HepG2 (cell line): Measurements from ENCODE around the gene KCNMA1. TPM values are rescaled to one million over a fixed set of nuclear protein-coding genes. Genes with fewer than 3 reads are reported as not detected.

Experiments
- ATAC-seq: fragments of 200-7000 bp; cut with Tn5 transposase; 3 replicates; pipeline ENCODE4 v1.9.1; 2020; ENCODE audit warnings: mild to moderate bottlenecking, moderate library complexity
- BruUV-seq: library from RNA; stranded (reverse); fragments of 400-500 nt; replicated peaks from 2 replicates; lab custom pipeline; 2021; lab: Mats Ljungman, UMichigan
- CTCF ChIA-PET: fragments of 300-600 bp; formaldehyde crosslinking; extraction: SDS; loops from one replicate; lab custom pipeline; 2021; ENCODE audit warnings: low total read pairs, inconsistent platforms, low intra/inter-chr PET ratio; lab: Yijun Ruan, JAX
- POLR2A ChIA-PET: fragments of 350-600 bp; sonication (Branson Sonifier 250); formaldehyde crosslinking; loops from one replicate; lab custom pipeline; 2020; ENCODE audit warnings: antibody characterized with exemption, inconsistent platforms; lab: Yijun Ruan, JAX
- DNase-seq: peaks from one replicate; pipeline ENCODE4 v3.0.0-alpha.2; 2015; ENCODE audit warnings: low spot score
- FAIRE-seq: peaks from 3 replicates; lab custom pipeline; 2011; peaks lifted over from hg19 to GRCh38; lab: Jason Lieb, UNC
- H2AFZ ChIP-seq: one replicate; pipeline ENCODE4 v1.6.1; 2011; ENCODE audit warnings: low read length, inconsistent platforms
- H3K27ac ChIP-seq: fragments of 300-600 bp; 3 replicates; pipeline ENCODE4 v1.8.0; 2011; ENCODE audit warnings: mixed run types, mild to moderate bottlenecking, mixed read lengths, low read length, inconsistent platforms; ENCODE audit not compliant: insufficient read depth; ENCODE audit errors: extremely low read length
- H3K27me3 ChIP-seq, 2 experiments: fragments of 200-600 bp in 1 of 2; 2 replicates in 1 of 2; 3 replicates in 1 of 2; pipeline versions ENCODE4 v1.6.0 to v1.8.0; 2011; ENCODE audit warnings: low read length in 2 of 2, mild to moderate bottlenecking in 2 of 2, moderate library complexity in 2 of 2, inconsistent platforms in 1 of 2; ENCODE audit not compliant: insufficient read depth in 2 of 2, control insufficient read depth in 1 of 2
- H3K36me3 ChIP-seq, 2 experiments: fragments of 200-600 bp in 1 of 2; replicated peaks in 1 of 2; 2 replicates in 1 of 2; 3 replicates in 1 of 2; pipeline versions ENCODE4 v1.5.1 to v1.8.0; 2011; ENCODE audit warnings: low read length in 2 of 2, inconsistent platforms in 1 of 2; ENCODE audit not compliant: insufficient read depth in 2 of 2, control insufficient read depth in 1 of 2
- H3K4me1 ChIP-seq: 2 replicates; pipeline ENCODE4 v1.5.1; 2012; ENCODE audit warnings: low read length, inconsistent platforms; ENCODE audit not compliant: insufficient read depth
- H3K4me2 ChIP-seq: 2 replicates; pipeline ENCODE4 v1.6.0; 2011; ENCODE audit warnings: low read depth, low read length, inconsistent platforms
- H3K4me3 ChIP-seq, 3 experiments: fragments of 200-600 bp in 1 of 3; sonication (generic), shearing (Covaris generic) in 1 of 3; replicated peaks in 1 of 3; 2 replicates each; pipeline ENCODE4 v1.5.1; 2011 to 2016; ENCODE audit warnings: low read length in 3 of 3, inconsistent platforms in 2 of 3, low read depth in 2 of 3, mild to moderate bottlenecking in 2 of 3, control low read depth in 1 of 3, mixed read lengths in 1 of 3; ENCODE audit not compliant: insufficient read depth in 1 of 3
- H3K79me2 ChIP-seq: one replicate; pipeline ENCODE4 v1.6.1; 2011; ENCODE audit warnings: low read length, inconsistent platforms; ENCODE audit not compliant: insufficient read depth
- H3K9ac ChIP-seq: 2 replicates; pipeline ENCODE4 v1.6.0; 2011; ENCODE audit warnings: mild to moderate bottlenecking, low read depth, low read length, inconsistent platforms; ENCODE audit not compliant: insufficient read depth
- H3K9me3 ChIP-seq: 2 replicates; pipeline ENCODE4 v1.5.1; 2012; ENCODE audit warnings: mild to moderate bottlenecking, low read length
- H4K20me1 ChIP-seq: 2 replicates; pipeline ENCODE4 v1.6.0; 2011; ENCODE audit warnings: inconsistent platforms, mild to moderate bottlenecking, low read length, moderate library complexity; ENCODE audit not compliant: insufficient read depth
- FOXO1 ChIP-seq: sonication (generic); formaldehyde crosslinking; IDR thresholded peaks from 2 replicates; pipeline ENCODE4 v1.4.0; 2020; ENCODE audit warnings: missing genetic modification reagents
- FOXP4 ChIP-seq: sonication (generic); formaldehyde crosslinking; IDR thresholded peaks from 2 replicates; pipeline ENCODE4 v1.4.0; 2020; ENCODE audit warnings: missing genetic modification reagents
- GLI4 ChIP-seq: sonication (generic); formaldehyde crosslinking; IDR thresholded peaks from 2 replicates; pipeline ENCODE4 v1.5.1; 2020; ENCODE audit warnings: missing genetic modification reagents, mild to moderate bottlenecking, moderate library complexity, borderline replicate concordance
- HMGA1 ChIP-seq: sonication (generic); formaldehyde crosslinking; conservative IDR thresholded peaks from 2 replicates; pipeline ENCODE4 v1.4.0; 2020; ENCODE audit warnings: missing genetic modification reagents
- MXI1 ChIP-seq: IDR thresholded peaks from 3 replicates; pipeline ENCODE4 v1.6.1; 2012; ENCODE audit warnings: low read depth, low read length, inconsistent platforms, borderline replicate concordance
- RBFOX2 ChIP-seq: fragments of 200-400 bp; formaldehyde crosslinking; IDR thresholded peaks from 2 replicates; pipeline ENCODE4 v1.6.1; 2017; ENCODE audit warnings: low read depth, mild to moderate bottlenecking, low read length
- RBM39 ChIP-seq: fragments of 200-400 bp; formaldehyde crosslinking; IDR thresholded peaks from one replicate; pipeline ENCODE4 v1.6.1; 2018; ENCODE audit warnings: antibody characterized with exemption, mild to moderate bottlenecking, low read depth, low read length; ENCODE audit not compliant: poor library complexity, severe bottlenecking
- STAG1 ChIP-seq: sonication (generic); formaldehyde crosslinking; IDR thresholded peaks from 2 replicates; pipeline ENCODE4 v1.4.0; 2020; ENCODE audit warnings: missing genetic modification reagents
- STAT5B ChIP-seq: sonication (generic); formaldehyde crosslinking; IDR thresholded peaks from 2 replicates; pipeline ENCODE4 v1.4.0; 2020; ENCODE audit warnings: missing genetic modification reagents
- TBP ChIP-seq: sonication (generic); formaldehyde crosslinking; IDR thresholded peaks from 2 replicates; pipeline ENCODE4 v1.5.0; 2020; ENCODE audit warnings: missing genetic modification reagents
- TGIF2 ChIP-seq: IDR thresholded peaks from 2 replicates; pipeline ENCODE4 v1.6.1; 2016; ENCODE audit warnings: control low read depth, missing compliant biosample characterization
- ZBTB34 ChIP-seq: sonication (generic); formaldehyde crosslinking; IDR thresholded peaks from 2 replicates; pipeline ENCODE4 v1.8.0; 2022; ENCODE audit warnings: mild to moderate bottlenecking, missing genetic modification reagents
- ZC3H4 ChIP-seq: sonication (generic); formaldehyde crosslinking; IDR thresholded peaks from 2 replicates; pipeline ENCODE4 v1.4.0; 2020; ENCODE audit warnings: missing genetic modification reagents, borderline replicate concordance
- ZNF251 ChIP-seq: sonication (generic); formaldehyde crosslinking; IDR thresholded peaks from 2 replicates; pipeline ENCODE4 v1.9.0; 2021; ENCODE audit warnings: mild to moderate bottlenecking, missing genetic modification reagents
- ZNF501 ChIP-seq: sonication (generic); formaldehyde crosslinking; IDR thresholded peaks from 2 replicates; pipeline ENCODE4 v1.5.1; 2020; ENCODE audit warnings: mild to moderate bottlenecking, moderate library complexity, missing genetic modification reagents
- ZNF580 ChIP-seq: IDR thresholded peaks from 2 replicates; pipeline ENCODE4 v1.6.1; 2016; ENCODE audit warnings: low read depth, borderline replicate concordance
- ZNF589 ChIP-seq: sonication (generic); formaldehyde crosslinking; conservative IDR thresholded peaks from 2 replicates; pipeline ENCODE4 v1.8.0; 2022; ENCODE audit warnings: mild to moderate bottlenecking, moderate library complexity, missing genetic modification reagents
- ZNF670 ChIP-seq: sonication (generic); formaldehyde crosslinking; IDR thresholded peaks from 2 replicates; pipeline ENCODE4 v1.8.0; 2022; ENCODE audit warnings: mild to moderate bottlenecking, missing genetic modification reagents, borderline replicate concordance
- WGBS: methylation state at CpG from one replicate; pipeline ENCODE4 v1.1.6; 2017; ENCODE audit warnings: low lambda C conversion rate; 5-methylcytosine and 5-hydroxymethylcytosine counted together
- in situ Hi-C: cut with HindIII; loops from 2 replicates; pipeline ENCODE4 v1.10.0; 2017; ENCODE audit warnings: low pct_unique_long_range_greater_than_20kb; ENCODE audit not compliant: extremely low pct_ligation_motif_present
- intact Hi-C: fragments of 100-400 bp; cut with micrococcal nuclease; formaldehyde crosslinking; loops from one replicate; pipeline ENCODE4 v1.10.0; 2022; ENCODE audit not compliant: unreplicated experiment
- polyA plus RNA-seq, 8 experiments: library from polyadenylated mRNA; depleted of rRNA in 3 of 8; stranded (reverse) in 7 of 8; unstranded in 1 of 8; fragments of >200 nt; fragmentation: Illumina TruSeq in 4 of 8; extraction: Trizol in 4 of 8; gene quantifications; 2 replicates each; pipeline versions ENCODE4 v1.2.1 to v1.2.3, GENCODE V29; 2011 to 2016; ENCODE audit warnings: low read depth in 4 of 8, missing spikeins in 1 of 8, mixed read lengths in 1 of 8; ENCODE audit not compliant: insufficient read depth in 1 of 8
- total RNA-seq, 5 experiments: library from RNA; depleted of rRNA; stranded (reverse); fragments of >200 nt; fragmentation: Illumina TruSeq; extraction: Trizol; gene quantifications; 2 replicates each; pipeline ENCODE4 v1.2.3, GENCODE V29; 2016; ENCODE audit warnings: low read depth in 1 of 5

The KCNMA1 gene
- total and polyA plus RNA-seq, 2 of the 13 experiments (the other 11 are each of a cell fraction or from before 2014, with no cell fraction given) = 0.02 TPM; not detected in 1

- Histone ChIP-seq H3K27ac (no peak overlapping the region), H3K9ac (no peak overlapping the region), H2AFZ (no peak overlapping the region), H4K20me1 (no peaks in the 10 kb centered on the region), H3K27me3 (0 out of 5 replicates have a peak, but pooled peaks cover 0 to 3% of the 10 kb centered on the region in 2 experiments), H3K4me3 (no peak overlapping the region), H3K79me2 (no peaks in the 10 kb centered on the region), H3K9me3 (no peaks in the 10 kb centered on the region), H3K4me1 (no peaks in the 10 kb centered on the region), H3K4me2 (no peak overlapping the region), H3K36me3 (no peaks in the 10 kb centered on the region; a peak in 1 of 5 replicates)
- POLR2A ChIA-PET = no interaction called here
- 7% methylated on average over 4 of the region's 7 CpGs for WGBS
- no peak for ATAC-seq
- BruUV-seq = no TSS peak
- in situ Hi-C loops (no loop called here), intact Hi-C loops (loop anchor here (10.0 kb wide), 1 partner anchor 336 kb away; no protein-coding TSS in a partner anchor)
- TF ChIP-seq GLI4 (CRISPR knock-in tag) = no peak
- TF ChIP-seq ZC3H4 = no peak
- no peak for TF ChIP-seq ZNF251 (CRISPR knock-in tag)
- no peak for TF ChIP-seq HMGA1 (CRISPR knock-in tag)
- no peak for TF ChIP-seq TBP (CRISPR knock-in tag)
- no peak for TF ChIP-seq FOXP4
- no peak for TF ChIP-seq RBFOX2
- no peak for TF ChIP-seq MXI1
- TF ChIP-seq ZNF589 = no peak
- TF ChIP-seq FOXO1 (CRISPR knock-in tag) = no peak
- no peak for TF ChIP-seq ZBTB34 (CRISPR knock-in tag)
- no peak for TF ChIP-seq ZNF501 (CRISPR knock-in tag)
- TF ChIP-seq RBM39 = no peak
- no peak for TF ChIP-seq ZNF670 (CRISPR knock-in tag)
- TF ChIP-seq ZNF580 = no peak
- no peak for TF ChIP-seq STAG1 (CRISPR knock-in tag)
- no peak for TF ChIP-seq STAT5B (CRISPR knock-in tag)
- no peak for TF ChIP-seq TGIF2 (CRISPR knock-in tag)
- CTCF ChIA-PET = no interaction called here
- no peak for FAIRE-seq
- DNase-seq = no peak
Measured at GRCh38 chr10:77501152-77501845, 136.3 kb downstream of the KCNMA1 start.
